ENCODE measurements around the gene SENP3. TPM values are rescaled to one million over a fixed set of nuclear protein-coding genes. Genes with fewer than 3 reads are reported as not detected.

Gene SENP3
- polyA plus RNA-seq, 1 donor (not counting 4 experiments of a cell fraction or from before 2014, with no cell fraction given): 99.1 TPM

- Histone ChIP-seq H3K4me2 (ENCODE audit: control insufficient read depth, extremely low read depth, insufficient read depth, low read depth, low read length) (no peak overlapping the region), H3K79me2 (ENCODE audit: control insufficient read depth, insufficient read depth, low read length) (no peaks in the 10 kb centered on the region), H3K4me3 (ENCODE audit: control insufficient read depth in 2 of 3, extremely low read depth in 1 of 3, insufficient read depth in 2 of 3, low read depth in 1 of 3, low read length in 3 of 3) (no peak overlapping the region), H3K9me1 (ENCODE audit: control insufficient read depth, extremely low read depth, insufficient read depth, low read length) (no peaks in the 10 kb centered on the region), H3K36me3 (ENCODE audit: control insufficient read depth in 2 of 2, extremely low read depth in 1 of 2, insufficient read depth in 2 of 2, low read length in 2 of 2) (peaks cover 29 to 33% of the 10 kb centered on the region in 2 experiments), H3K9ac (ENCODE audit: control insufficient read depth, extremely low read depth, insufficient read depth, low read length) (no peak overlapping the region), H3K9me3 (ENCODE audit: control insufficient read depth, low read depth, low read length) (no peaks in the 10 kb centered on the region), H3K4me1 (ENCODE audit: control insufficient read depth, extremely low read depth, insufficient read depth, low read length) (peaks cover 4% of the 10 kb centered on the region), H3K27me3 (ENCODE audit: control insufficient read depth, extremely low read depth, insufficient read depth, low read length) (no peaks in the 10 kb centered on the region), H4K20me1 (ENCODE audit: control insufficient read depth, extremely low read depth, insufficient read depth, low read length) (no peaks in the 10 kb centered on the region), H3K27ac (ENCODE audit: control insufficient read depth, insufficient read depth, low read length) (no peak overlapping the region), H2AFZ (ENCODE audit: control insufficient read depth, low read length) (no peak overlapping the region)
- no peak for TF ChIP-seq EZH2 (IDR thresholded peaks at IDR 0.05; ENCODE audit: low read length)
- TF ChIP-seq, protein P1, sequence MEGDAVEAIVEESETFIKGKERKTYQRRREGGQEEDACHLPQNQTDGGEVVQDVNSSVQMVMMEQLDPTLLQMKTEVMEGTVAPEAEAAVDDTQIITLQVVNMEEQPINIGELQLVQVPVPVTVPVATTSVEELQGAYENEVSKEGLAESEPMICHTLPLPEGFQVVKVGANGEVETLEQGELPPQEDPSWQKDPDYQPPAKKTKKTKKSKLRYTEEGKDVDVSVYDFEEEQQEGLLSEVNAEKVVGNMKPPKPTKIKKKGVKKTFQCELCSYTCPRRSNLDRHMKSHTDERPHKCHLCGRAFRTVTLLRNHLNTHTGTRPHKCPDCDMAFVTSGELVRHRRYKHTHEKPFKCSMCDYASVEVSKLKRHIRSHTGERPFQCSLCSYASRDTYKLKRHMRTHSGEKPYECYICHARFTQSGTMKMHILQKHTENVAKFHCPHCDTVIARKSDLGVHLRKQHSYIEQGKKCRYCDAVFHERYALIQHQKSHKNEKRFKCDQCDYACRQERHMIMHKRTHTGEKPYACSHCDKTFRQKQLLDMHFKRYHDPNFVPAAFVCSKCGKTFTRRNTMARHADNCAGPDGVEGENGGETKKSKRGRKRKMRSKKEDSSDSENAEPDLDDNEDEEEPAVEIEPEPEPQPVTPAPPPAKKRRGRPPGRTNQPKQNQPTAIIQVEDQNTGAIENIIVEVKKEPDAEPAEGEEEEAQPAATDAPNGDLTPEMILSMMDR (optimal IDR thresholded peaks at IDR 0.05 in 1 of 3, IDR thresholded peaks at IDR 0.05 in 1 of 3, conservative IDR thresholded peaks at IDR 0.05 in 1 of 3; ENCODE audit: extremely low read depth in 1 of 3, insufficient read depth in 2 of 3, low read length in 3 of 3): no peak
- dilution Hi-C loops (cut with MboI; ENCODE audit: extremely low pct_ligation_motif_present, low sequenced_read_pairs): no loop called here
- no peak for DNase-seq (ENCODE audit: low read depth, low spot score)
- FAIRE-seq: no peak
Observed at GRCh38 chr17:7515911-7516610, 45.7 kb upstream of the SENP3 start.

DNA sequence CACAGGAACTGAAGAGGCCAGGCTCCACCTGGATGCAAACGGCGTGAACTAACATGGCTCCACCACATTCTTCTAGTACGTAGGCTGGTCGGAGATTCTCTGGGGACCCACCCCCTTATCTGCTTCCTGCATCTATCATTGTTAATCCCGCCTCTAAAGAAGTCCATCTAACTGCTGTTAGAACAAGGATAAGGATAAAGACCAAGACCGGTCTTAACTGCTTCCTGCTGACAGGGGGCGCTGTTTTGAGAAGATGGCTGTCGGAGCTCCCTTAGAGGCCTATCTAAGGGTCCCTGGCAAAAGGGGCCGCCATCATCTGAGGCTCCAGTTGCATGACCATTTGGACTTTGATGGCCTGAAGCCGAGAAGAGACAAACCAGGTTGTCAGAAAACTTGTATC is 38.7 kb upstream of the SENP3 start:
- H3K4me2 ChIP-seq (ENCODE audit: control insufficient read depth, extremely low read depth, insufficient read depth, low read depth, low read length): no peak overlapping the region
- peaks cover 4% of the 10 kb centered on the region for H3K4me1 ChIP-seq (ENCODE audit: control insufficient read depth, extremely low read depth, insufficient read depth, low read length)
- H3K4me3 ChIP-seq (ENCODE audit: control insufficient read depth in 2 of 3, extremely low read depth in 1 of 3, insufficient read depth in 2 of 3, low read depth in 1 of 3, low read length in 3 of 3): no peak overlapping the region
- no peaks in the 10 kb centered on the region for H3K36me3 ChIP-seq (ENCODE audit: control insufficient read depth in 2 of 2, extremely low read depth in 1 of 2, insufficient read depth in 2 of 2, low read length in 2 of 2)
- FAIRE-seq (no peak), DNase-seq (ENCODE audit: low read depth, low spot score) (no peak)
- no peaks in the 10 kb centered on the region for H3K27me3 ChIP-seq (ENCODE audit: control insufficient read depth, extremely low read depth, insufficient read depth, low read length)
- no peaks in the 10 kb centered on the region for H3K9me1 ChIP-seq (ENCODE audit: control insufficient read depth, extremely low read depth, insufficient read depth, low read length)
- H3K9me3 ChIP-seq (ENCODE audit: control insufficient read depth, low read depth, low read length): no peaks in the 10 kb centered on the region
- H3K27ac ChIP-seq (ENCODE audit: control insufficient read depth, insufficient read depth, low read length): no peak overlapping the region
- dilution Hi-C loops (cut with MboI; ENCODE audit: extremely low pct_ligation_motif_present, low sequenced_read_pairs): no loop called here
- TF ChIP-seq, protein P1 (optimal IDR thresholded peaks at IDR 0.05 in 1 of 3, IDR thresholded peaks at IDR 0.05 in 1 of 3, conservative IDR thresholded peaks at IDR 0.05 in 1 of 3; ENCODE audit: extremely low read depth in 1 of 3, insufficient read depth in 2 of 3, low read length in 3 of 3): peak; percentile 27 to 48 (median 38)
- TF ChIP-seq EZH2 (IDR thresholded peaks at IDR 0.05; ENCODE audit: low read length): no peak
- H2AFZ ChIP-seq (ENCODE audit: control insufficient read depth, low read length): no peak overlapping the region
- H3K9ac ChIP-seq (ENCODE audit: control insufficient read depth, extremely low read depth, insufficient read depth, low read length): no peak overlapping the region
- H3K79me2 ChIP-seq (ENCODE audit: control insufficient read depth, insufficient read depth, low read length): no peaks in the 10 kb centered on the region
- no peaks in the 10 kb centered on the region for H4K20me1 ChIP-seq (ENCODE audit: control insufficient read depth, extremely low read depth, insufficient read depth, low read length)
